ENCODE results near the gene ADAM19.
"Not testable (repeated sequence)": the region's sequence is repeated elsewhere in the genome, so short reads cannot be mapped to it uniquely, and the experiment has no call there.

Gene ADAM19

GRCh38 chr5:157486221-157486681, 89.3 kb downstream of the ADAM19 start:
- DNase-seq (ENCODE audit: low read depth in 3 of 3, low spot score in 1 of 3) = no peak

- no peak for DNase-seq (ENCODE audit: low read depth in 3 of 3, low spot score in 1 of 3)
Observed at GRCh38 chr5:157485811-157486210, 89.8 kb downstream of the ADAM19 start.

- no peak for DNase-seq (ENCODE audit: low read depth in 3 of 3, low spot score in 1 of 3)
Observed at GRCh38 chr5:157485340-157485739, 90.2 kb downstream of the ADAM19 start.

GRCh38 chr5:157484768-157485167, 90.8 kb downstream of the ADAM19 start:
- no peak for DNase-seq (ENCODE audit: low read depth in 3 of 3, low spot score in 1 of 3)

- not testable (repeated sequence) for DNase-seq (ENCODE audit: low read depth in 3 of 3, low spot score in 1 of 3)
Observed at GRCh38 chr5:157482702-157483101, 92.9 kb downstream of the ADAM19 start.

- no peak for DNase-seq (ENCODE audit: low read depth in 3 of 3, low spot score in 1 of 3)
Observed at GRCh38 chr5:157481666-157482065, 93.9 kb downstream of the ADAM19 start.

GRCh38 chr5:157481265-157481664, 94.3 kb downstream of the ADAM19 start:
- DNase-seq (ENCODE audit: low read depth in 3 of 3, low spot score in 1 of 3) = no peak

GRCh38 chr5:157479612-157480510, 95.7 kb downstream of the ADAM19 start:
- DNase-seq (ENCODE audit: low read depth in 3 of 3, low spot score in 1 of 3) = no peak

- no peak for DNase-seq (ENCODE audit: low read depth in 3 of 3, low spot score in 1 of 3)
Observed at GRCh38 chr5:157479166-157479565, 96.4 kb downstream of the ADAM19 start.

- DNase-seq (ENCODE audit: low read depth in 3 of 3, low spot score in 1 of 3) = no peak
Observed at GRCh38 chr5:157478726-157479125, 96.8 kb downstream of the ADAM19 start.

- no peak for DNase-seq (ENCODE audit: low read depth in 3 of 3, low spot score in 1 of 3)
Observed at GRCh38 chr5:157477814-157478494, 97.6 kb downstream of the ADAM19 start.

- no peak for DNase-seq (ENCODE audit: low read depth in 3 of 3, low spot score in 1 of 3)
Observed at GRCh38 chr5:157476702-157477408, 98.7 kb downstream of the ADAM19 start.

GRCh38 chr5:157475432-157475831, 100.1 kb downstream of the ADAM19 start:
- no peak for DNase-seq (ENCODE audit: low read depth in 3 of 3, low spot score in 1 of 3)

GRCh38 chr5:157473383-157474320, 101.9 kb downstream of the ADAM19 start:
- DNase-seq (ENCODE audit: low read depth in 3 of 3, low spot score in 1 of 3) = no peak

GRCh38 chr5:157471709-157472108, 103.9 kb downstream of the ADAM19 start:
- no peak for DNase-seq (ENCODE audit: low read depth in 3 of 3, low spot score in 1 of 3)

- no peak for DNase-seq (ENCODE audit: low read depth in 3 of 3, low spot score in 1 of 3)
Observed at GRCh38 chr5:157470631-157471030, 104.9 kb downstream of the ADAM19 start.

- DNase-seq (ENCODE audit: low read depth in 3 of 3, low spot score in 1 of 3) = no peak
Observed at GRCh38 chr5:157469687-157470086, 105.9 kb downstream of the ADAM19 start.

- no peak for DNase-seq (ENCODE audit: low read depth in 3 of 3, low spot score in 1 of 3)
Observed at GRCh38 chr5:157469073-157469472, 106.5 kb downstream of the ADAM19 start.

- DNase-seq (ENCODE audit: low read depth in 3 of 3, low spot score in 1 of 3) = no peak
Observed at GRCh38 chr5:157468293-157468965, 107.1 kb downstream of the ADAM19 start.

Measured in stimulated activated CD4-positive, alpha-beta T cell treated with anti-CD3 and anti-CD28 coated beads, TNF-alpha, amount 100 ng/mL, for 1 hour (primary cell).